HCT116 (cell line): ENCODE data around the gene ABHD2. TPM values are rescaled to one million over a fixed set of nuclear protein-coding genes. Genes with fewer than 3 reads are reported as not detected.
A peak's percentile ranks its signal among the peaks of the same experiment; 100 is the strongest.

Experiments used
- ATAC-seq: fragments of 200-7000 bp; cut with Tn5 transposase; 2 replicates; pipeline ENCODE4 v1.9.1; 2020; ENCODE audit warnings: mild to moderate bottlenecking, moderate library complexity
- BruUV-seq: library from RNA; stranded (reverse); fragments of 400-500 nt; replicated peaks from 2 replicates; lab custom pipeline; 2021; lab: Mats Ljungman, UMichigan
- CTCF ChIA-PET: fragments of 300-600 bp; sonication (Branson Sonifier 250); formaldehyde crosslinking; loops from one replicate; lab custom pipeline; 2021; ENCODE audit warnings: antibody characterized with exemption; lab: Charles Lee
- POLR2A ChIA-PET: fragments of 300-600, 350-600 bp; sonication (Branson Sonifier 250); formaldehyde crosslinking; loops from one replicate; lab custom pipeline; 2021; ENCODE audit warnings: antibody characterized with exemption; lab: Charles Lee
- RAD21 ChIA-PET, 2 experiments: fragments of 300-600 bp; sonication (Branson Sonifier 250); formaldehyde crosslinking; loops; one replicate each; lab custom pipeline; 2023; ENCODE audit warnings: low total read pairs in 2 of 2; ENCODE audit not compliant: uncharacterized antibody in 2 of 2, unreplicated experiment in 2 of 2, low non-redundant PET in 1 of 2; lab: Charles Lee
- DNase-seq: peaks from one replicate; pipeline ENCODE4 v3.0.0-alpha.2; 2010; ENCODE audit warnings: low read depth, low spot score
- H2AFZ ChIP-seq: fragments of 200-600 bp; shearing (Covaris generic), sonication (generic); 2 replicates; pipeline ENCODE4 v1.6.1; 2017; ENCODE audit warnings: low read depth, mixed run types, mixed read lengths, antibody characterized with exemption, low read length; ENCODE audit not compliant: poor library complexity, severe bottlenecking
- H3K27ac ChIP-seq: 2 replicates; pipeline ENCODE4 v1.5.1; 2012; ENCODE audit warnings: low read depth, low read length
- H3K27me3 ChIP-seq: fragments of 200-600 bp; sonication (generic); 2 replicates; pipeline ENCODE4 v1.6.1; 2016; ENCODE audit warnings: mixed run types, low read length, mixed read lengths; ENCODE audit not compliant: insufficient read depth
- H3K36me3 ChIP-seq, 2 experiments: fragments of 200-500 bp in 1 of 2; fragments of 200-600 bp in 1 of 2; sonication (Bioruptor generic) in 1 of 2; sonication (generic) in 1 of 2; 2 replicates each; pipeline versions ENCODE4 v1.5.1 to v1.6.1; 2014 to 2016; ENCODE audit warnings: low read length in 2 of 2, inconsistent platforms in 1 of 2, mixed read lengths in 1 of 2, mixed run types in 1 of 2; ENCODE audit not compliant: insufficient read depth in 2 of 2, control insufficient read depth in 1 of 2
- H3K4me1 ChIP-seq, 2 experiments: fragments of 200-600 bp in 1 of 2; sonication (generic) in 1 of 2; 2 replicates each; pipeline versions ENCODE4 v1.5.1 to v1.6.1; 2012 to 2017; ENCODE audit warnings: low read length in 2 of 2, inconsistent platforms in 1 of 2, mild to moderate bottlenecking in 1 of 2, mixed read lengths in 1 of 2, mixed run types in 1 of 2, moderate library complexity in 1 of 2; ENCODE audit not compliant: insufficient read depth in 2 of 2, control insufficient read depth in 1 of 2
- H3K4me2 ChIP-seq: fragments of 200-600 bp; sonication (generic); 2 replicates; pipeline ENCODE4 v1.6.1; 2017; ENCODE audit warnings: mixed run types, low read length, mixed read lengths
- H3K4me3 ChIP-seq, 2 experiments: fragments of 200-600 bp in 1 of 2; sonication (generic) in 1 of 2; replicated peaks in 1 of 2; 2 replicates each; pipeline ENCODE4 v1.5.1; 2011 to 2016; ENCODE audit warnings: low read length in 2 of 2, control low read depth in 1 of 2, low read depth in 1 of 2, mild to moderate bottlenecking in 1 of 2, mixed read lengths in 1 of 2, mixed run types in 1 of 2
- H3K79me2 ChIP-seq: fragments of 200-600 bp; sonication (generic); 2 replicates; pipeline ENCODE4 v1.6.1; 2017; ENCODE audit warnings: mild to moderate bottlenecking, mixed run types, low read length, moderate library complexity, mixed read lengths; ENCODE audit not compliant: insufficient read depth
- H3K9ac ChIP-seq: fragments of 200-600 bp; sonication (generic); 2 replicates; pipeline ENCODE4 v1.6.1; 2016; ENCODE audit warnings: low read length, mixed read lengths
- H3K9me2 ChIP-seq: fragments of 200-600 bp; sonication (generic), shearing (Covaris generic); 2 replicates; pipeline ENCODE4 v1.6.1; 2017; ENCODE audit warnings: mixed run types, mild to moderate bottlenecking, moderate library complexity; ENCODE audit not compliant: insufficient read depth
- H3K9me3 ChIP-seq, 2 experiments: fragments of 200-500 bp in 1 of 2; fragments of 200-600 bp in 1 of 2; sonication (Bioruptor generic) in 1 of 2; sonication (generic) in 1 of 2; 2 replicates each; pipeline ENCODE4 v1.6.1; 2014 to 2017; ENCODE audit warnings: low read length in 2 of 2, mixed read lengths in 2 of 2, inconsistent platforms in 1 of 2, low read depth in 1 of 2, mild to moderate bottlenecking in 1 of 2, mixed run types in 1 of 2, moderate library complexity in 1 of 2; ENCODE audit not compliant: control insufficient read depth in 1 of 2, insufficient read depth in 1 of 2
- H4K20me1 ChIP-seq: fragments of 200-600 bp; sonication (generic), shearing (Covaris generic); 2 replicates; pipeline ENCODE4 v1.6.1; 2017; ENCODE audit warnings: mixed run types, mild to moderate bottlenecking, moderate library complexity; ENCODE audit not compliant: insufficient read depth
- EZH2phosphoT487 ChIP-seq: fragments of 200-600 bp; IDR thresholded peaks from 2 replicates; pipeline ENCODE4 v1.6.1; 2018; ENCODE audit warnings: antibody characterized with exemption, borderline replicate concordance
- MAX ChIP-seq: IDR thresholded peaks from 2 replicates; pipeline ENCODE4 v1.6.1; 2012
- POLR2A ChIP-seq: IDR thresholded peaks from 2 replicates; pipeline ENCODE4 v1.7.0; 2011; ENCODE audit warnings: borderline replicate concordance; ENCODE audit not compliant: insufficient read depth, insufficient read length; ENCODE audit errors: extremely low read depth
- POLR2AphosphoS5 ChIP-seq: IDR thresholded peaks from 2 replicates; pipeline ENCODE4 v1.6.1; 2011; ENCODE audit warnings: mild to moderate bottlenecking, low read depth, low read length, moderate library complexity
- RAD21 ChIP-seq: IDR thresholded peaks from 2 replicates; pipeline ENCODE4 v1.6.1; 2012; ENCODE audit warnings: low read depth, mild to moderate bottlenecking
- REST ChIP-seq: IDR thresholded peaks from 2 replicates; pipeline ENCODE4 v1.6.1; 2012; ENCODE audit warnings: low read depth
- ZFX ChIP-seq: fragments of 450-650 bp; IDR thresholded peaks from 2 replicates; pipeline ENCODE4 v1.6.1; 2017
- intact Hi-C: fragments of 100-400 bp; cut with micrococcal nuclease; formaldehyde crosslinking; loops from 2 replicates; pipeline ENCODE4 v1.10.0; 2022
- total RNA-seq: library from RNA; stranded (reverse); gene quantifications from one replicate; pipeline ENCODE4 v1.2.1, GENCODE V29; 2021; ENCODE audit not compliant: unreplicated experiment

Gene ABHD2
- total RNA-seq, 1 experiment from 2014 or later, result 40.8 TPM

GRCh38 chr15:89227425-89227824 lies 139.2 kb downstream of the ABHD2 start:
- Histone ChIP-seq H3K27ac (no peak overlapping the region), H3K4me3 (no peak overlapping the region), H3K9me3 (no peaks in the 10 kb centered on the region), H3K4me1 (peaks cover 0 to 8% of the 10 kb centered on the region in 2 experiments; a peak in 1 of 4 replicates), H3K27me3 (no peaks in the 10 kb centered on the region), H3K36me3 (no peaks in the 10 kb centered on the region), H3K9ac (no peak overlapping the region), H3K79me2 (no peaks in the 10 kb centered on the region), H3K9me2 (no peaks in the 10 kb centered on the region), H3K4me2 (no peak overlapping the region), H4K20me1 (no peaks in the 10 kb centered on the region), H2AFZ (no peak overlapping the region)
- POLR2A ChIA-PET, result no interaction called here
- CTCF ChIA-PET, result interaction anchor here (2.7 kb wide), 1 partner anchor 20 kb away, joined by 12 read pairs; no protein-coding TSS in a partner anchor
- RAD21 ChIA-PET, result no interaction called here
- no TSS peak for BruUV-seq
- intact Hi-C loops, result no loop called here
- DNase-seq (no peak), ATAC-seq (peak; percentile 52)
- TF ChIP-seq REST (no peak), POLR2A (no peak), MAX (no peak), POLR2AphosphoS5 (no peak), EZH2phosphoT487 (no peak), RAD21 (no peak), ZFX (no peak)
- TF ChIP-seq, all 23 proteins: peak for 0
